GM21737 (cell line): ENCODE results near the gene PAQR7.
"Not testable (repeated sequence)": the region's sequence is repeated elsewhere in the genome, so short reads cannot be mapped to it uniquely, and the experiment has no call there.

Source experiments
- ATAC-seq: cut with Tn5 transposase; IDR thresholded peaks from one replicate; pipeline ENCODE4 v1.9.1; 2021; ENCODE audit warnings: mild to moderate bottlenecking, moderate library complexity; ENCODE audit not compliant: unreplicated experiment

PAQR7 gene

DNA sequence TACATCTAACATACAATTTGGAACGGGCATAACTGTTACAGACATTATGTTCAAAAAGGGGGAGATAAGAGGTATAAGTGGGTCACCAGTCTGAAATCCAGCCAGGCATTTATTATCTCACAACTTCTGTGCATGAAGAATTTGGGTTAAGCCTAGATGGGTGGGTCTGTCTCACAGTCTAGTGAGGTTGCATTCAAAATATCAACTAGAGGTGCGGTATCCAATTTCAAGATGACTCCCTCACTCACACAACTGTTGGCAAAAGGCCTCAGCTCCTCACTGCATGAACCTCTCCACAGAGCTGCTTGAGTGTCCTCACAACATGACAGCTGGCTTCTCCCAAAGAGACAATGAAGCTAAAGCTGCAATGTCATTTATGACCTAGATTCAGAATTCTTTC lies 21.0 kb downstream of the PAQR7 start:
- ATAC-seq = no peak

GRCh38 chr1:25848531-25848930 lies 27.0 kb downstream of the PAQR7 start:
- no peak for ATAC-seq

- no peak for ATAC-seq
These were observed 27.6 kb downstream of the PAQR7 start for GRCh38 chr1:25847929-25848328.

- no peak for ATAC-seq
These were observed 29.8 kb downstream of the PAQR7 start for GRCh38 chr1:25845664-25846063.

DNA sequence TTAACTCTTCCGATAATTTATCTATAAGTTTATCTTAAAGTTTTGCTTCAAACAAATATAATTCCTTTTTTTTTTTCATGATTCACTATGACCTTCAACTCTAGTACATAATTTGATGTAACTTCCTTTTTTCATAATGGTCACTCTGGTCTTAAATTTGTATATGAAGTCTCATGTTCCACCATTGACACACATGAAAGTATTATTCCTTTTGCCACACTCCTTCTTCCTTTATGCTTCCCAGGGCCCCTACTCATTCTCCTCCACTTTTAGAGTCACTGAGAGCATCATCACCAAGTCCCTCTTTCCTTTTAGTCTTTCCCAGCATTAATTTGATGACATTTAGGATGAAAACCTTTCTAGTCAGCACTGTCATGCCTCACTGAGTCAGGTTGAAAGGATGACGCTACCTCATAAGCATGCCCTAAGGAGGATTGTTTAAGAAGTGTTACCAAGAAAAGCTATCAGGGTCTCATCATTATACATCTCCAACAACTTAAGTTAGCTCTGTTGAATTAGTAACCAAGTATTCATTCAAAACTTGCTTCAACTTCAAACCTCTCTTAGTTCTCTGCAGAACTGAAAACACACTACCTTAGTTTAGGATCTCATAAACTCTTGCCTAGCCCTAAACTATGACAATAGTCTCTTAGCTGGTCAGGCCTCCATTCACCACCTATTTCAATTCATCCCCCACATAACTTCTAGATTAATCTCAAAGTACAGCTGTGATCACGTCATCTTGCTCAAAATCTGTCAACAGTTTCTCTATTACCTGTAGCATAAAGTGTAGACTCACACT lies 30.8 kb downstream of the PAQR7 start:
- ATAC-seq = no peak

- ATAC-seq = no peak
These were observed 32.0 kb downstream of the PAQR7 start for GRCh38 chr1:25843483-25843882.

DNA sequence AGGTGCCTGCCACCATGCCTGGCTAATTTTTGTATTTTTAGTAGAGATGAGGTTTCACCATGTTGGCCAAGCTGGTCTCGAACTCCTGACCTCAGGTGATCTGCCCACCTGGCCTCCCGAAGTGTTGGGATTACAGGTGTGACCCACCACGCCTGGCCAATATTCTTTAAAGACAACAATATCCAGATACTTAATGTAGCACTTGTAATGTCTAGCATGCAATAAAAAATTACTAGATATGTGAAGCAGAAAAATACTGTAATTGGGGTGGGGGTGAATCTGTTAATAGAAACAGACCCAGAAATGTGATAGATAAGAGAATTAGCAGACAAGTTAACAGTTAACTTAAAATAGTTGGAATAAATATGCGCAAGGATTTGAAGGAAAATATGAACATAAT lies 35.7 kb downstream of the PAQR7 start:
- ATAC-seq = not testable (repeated sequence)

- no peak for ATAC-seq
These were observed 38.1 kb downstream of the PAQR7 start for GRCh38 chr1:25837262-25837875.

DNA sequence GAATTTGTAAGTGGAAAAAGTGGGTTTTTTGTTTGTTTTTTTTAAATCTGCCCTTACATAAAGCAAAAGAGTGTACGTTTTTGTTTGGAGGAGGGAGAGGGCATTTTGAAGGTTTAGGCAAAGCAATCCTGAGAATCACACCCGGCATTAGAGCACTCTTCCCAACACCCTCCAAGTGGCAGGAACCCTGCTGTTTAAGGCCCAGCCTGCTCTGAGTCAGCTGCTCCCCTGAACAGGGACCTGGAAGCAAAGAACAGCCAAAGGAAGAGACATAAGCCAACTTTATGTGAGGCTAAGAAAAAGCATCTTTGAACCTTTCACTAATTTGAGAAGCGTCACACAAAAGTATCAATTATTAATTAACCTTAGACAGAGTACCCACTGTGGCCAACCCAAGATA lies 38.8 kb downstream of the PAQR7 start:
- no peak for ATAC-seq

DNA sequence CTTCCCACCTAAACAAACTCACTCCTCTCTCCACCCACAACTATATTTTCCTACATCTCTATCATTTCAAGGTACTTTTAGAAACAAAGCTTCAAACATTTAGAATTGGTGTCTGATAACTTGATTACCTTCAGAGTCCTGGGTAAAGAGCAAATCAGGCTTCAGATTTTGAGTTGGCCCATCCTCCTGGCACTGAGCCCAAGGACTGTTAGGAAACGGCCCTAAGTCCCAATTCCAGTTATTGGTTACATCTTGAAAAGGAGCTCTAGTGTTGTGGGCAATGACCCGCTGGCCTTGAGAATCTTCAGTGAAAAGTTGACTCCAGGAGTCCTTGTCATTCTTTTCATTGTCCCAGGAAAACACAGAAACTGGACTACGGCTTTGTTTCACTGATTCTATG lies 40.6 kb downstream of the PAQR7 start:
- no peak for ATAC-seq

GRCh38 chr1:25833158-25833557 lies 42.4 kb downstream of the PAQR7 start:
- ATAC-seq = no peak

DNA sequence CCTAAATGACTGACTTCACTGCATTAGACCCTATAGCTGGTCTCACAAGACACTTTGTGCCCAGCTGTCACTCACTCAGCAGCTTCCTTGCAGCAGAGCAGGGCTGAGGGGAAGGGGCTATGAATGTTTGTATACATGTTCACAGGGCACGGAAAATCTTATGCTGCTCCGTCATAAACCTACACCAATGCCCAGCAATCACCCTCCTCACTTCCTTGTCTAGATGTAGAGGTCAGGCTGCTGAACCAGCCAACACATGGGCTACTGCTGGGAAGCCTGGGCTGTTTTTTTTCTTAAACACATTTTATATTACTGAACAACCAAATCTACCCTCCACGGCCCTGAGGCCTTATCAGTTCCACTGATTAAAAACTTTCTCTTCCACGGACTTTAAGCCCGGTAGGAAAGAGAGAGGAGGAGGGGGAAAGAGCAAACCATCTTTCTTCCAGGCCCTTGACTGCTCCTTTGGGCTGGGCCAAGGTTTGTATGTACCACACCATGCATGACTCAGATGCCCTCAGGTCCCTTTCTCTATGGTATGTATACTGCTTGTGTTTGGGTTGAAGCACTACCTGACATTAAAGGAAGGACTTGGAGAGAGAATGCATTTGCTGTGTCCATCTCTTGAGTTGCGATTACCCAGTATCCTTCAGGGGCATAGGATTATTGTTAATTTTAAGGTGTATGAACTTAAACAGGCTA lies 43.0 kb downstream of the PAQR7 start:
- no peak for ATAC-seq

GRCh38 chr1:25831569-25832196 lies 43.8 kb downstream of the PAQR7 start:
- ATAC-seq = no peak

DNA sequence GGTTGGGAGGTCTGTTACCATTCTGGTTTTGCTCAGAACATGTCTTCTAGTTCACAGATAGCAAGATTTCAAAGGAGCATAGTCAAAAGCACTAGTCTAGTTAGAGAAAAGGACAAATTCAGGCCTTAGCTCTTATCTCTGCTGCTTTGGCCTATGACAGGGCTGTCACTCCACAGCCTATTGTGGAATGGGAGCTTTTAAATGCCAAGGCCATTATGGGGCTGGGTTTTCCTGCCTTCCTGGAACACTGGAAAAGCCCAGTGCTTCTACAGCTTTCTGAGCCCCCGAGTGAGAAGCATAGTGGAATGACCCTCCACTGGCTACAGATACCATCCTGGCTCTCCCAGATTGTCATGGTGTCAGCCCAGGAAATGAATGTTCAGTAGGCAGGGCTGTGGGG lies 46.5 kb downstream of the PAQR7 start:
- ATAC-seq = no peak

- no peak for ATAC-seq
These were observed 47.0 kb downstream of the PAQR7 start for GRCh38 chr1:25828491-25828890.

GRCh38 chr1:25826571-25826970 lies 48.9 kb downstream of the PAQR7 start:
- ATAC-seq = no peak

- ATAC-seq = no peak
These were observed 49.9 kb downstream of the PAQR7 start for GRCh38 chr1:25825605-25826004.

DNA sequence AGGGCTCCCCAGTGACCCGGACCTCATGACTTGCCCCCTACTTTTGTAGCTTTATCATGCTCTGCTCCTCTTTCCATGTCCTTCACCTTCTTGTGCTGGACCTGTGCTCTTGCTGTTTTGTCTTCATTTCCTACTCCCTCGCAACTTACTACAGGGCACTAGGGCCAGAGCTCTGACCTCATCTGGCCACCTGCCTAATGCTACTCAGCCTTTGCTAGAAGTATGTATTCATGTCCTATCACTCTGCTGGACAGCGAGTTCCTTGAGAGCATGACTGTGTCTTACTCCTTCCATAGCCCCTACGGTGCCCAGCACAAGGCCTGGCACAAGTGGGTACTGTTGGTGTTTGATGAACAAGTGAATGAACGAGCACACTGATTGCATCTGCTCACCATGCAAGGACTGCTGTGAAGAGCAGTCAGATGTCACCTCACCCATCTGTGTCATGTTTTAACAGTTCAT lies 53.8 kb downstream of the PAQR7 start:
- no peak for ATAC-seq

DNA sequence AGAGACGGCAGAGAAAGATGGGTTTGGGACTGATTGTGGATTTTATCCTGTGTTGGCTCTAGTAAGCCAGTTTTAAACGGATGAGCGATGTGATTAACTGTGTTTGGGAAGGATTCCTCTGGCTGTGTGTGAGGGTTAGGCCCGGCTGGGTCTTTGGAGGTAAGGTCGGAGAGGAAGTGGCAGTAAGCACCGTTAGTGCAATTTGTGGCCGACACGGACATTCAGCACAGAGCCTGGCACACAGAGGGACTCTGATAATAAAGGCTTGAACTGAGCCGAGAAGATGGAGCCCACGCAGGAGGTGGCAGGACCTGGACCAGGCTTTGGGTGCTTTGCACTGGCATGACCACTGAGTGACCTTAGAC lies 54.4 kb downstream of the PAQR7 start:
- ATAC-seq = no peak

DNA sequence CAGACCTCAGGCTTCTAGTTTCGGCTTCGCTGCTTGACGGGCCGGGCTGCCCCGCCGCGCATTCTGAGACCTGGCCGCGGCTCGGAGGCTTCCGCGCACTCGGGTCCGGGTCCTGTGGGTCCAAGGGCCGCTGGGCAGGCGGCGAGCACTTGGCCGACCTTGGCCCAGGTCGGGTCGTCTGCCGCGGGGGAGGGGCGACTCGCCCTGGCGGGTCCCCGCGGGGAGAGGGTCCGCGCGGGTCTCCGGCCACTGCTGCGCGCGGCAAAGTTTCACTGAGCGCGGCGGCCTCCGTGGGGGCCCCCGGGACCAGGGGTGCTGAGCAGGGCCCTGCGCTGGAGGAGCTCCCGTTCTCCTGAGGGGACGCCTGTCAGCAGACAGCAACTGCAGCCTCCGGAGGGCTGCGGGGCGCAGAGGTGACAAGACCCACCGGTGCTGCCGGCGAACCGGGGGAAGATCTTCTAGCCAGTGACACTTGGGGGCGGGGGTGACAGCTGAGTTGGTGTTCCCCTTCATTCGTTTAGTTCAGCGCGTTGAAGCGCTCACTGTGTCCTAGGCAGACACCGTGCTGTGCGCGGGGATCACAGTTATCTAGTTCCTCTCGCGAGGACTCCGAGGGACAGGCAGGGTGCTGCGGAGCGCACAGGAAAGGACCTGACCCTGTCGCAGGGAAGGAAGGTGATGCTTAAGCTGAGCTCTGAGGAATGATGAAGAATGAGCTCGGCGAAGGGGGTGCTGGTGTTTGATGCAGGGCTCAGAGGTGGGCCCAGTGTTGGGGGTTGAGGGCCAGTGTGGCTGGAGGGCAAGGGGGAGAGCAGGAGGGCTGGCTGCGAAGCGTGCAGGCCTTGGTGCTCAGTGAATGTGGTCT lies 55.0 kb downstream of the PAQR7 start:
- peak; percentile 41 for ATAC-seq
